ENCODE data around the gene GPR108. TPM values are rescaled to one million over a fixed set of nuclear protein-coding genes. Genes with fewer than 3 reads are reported as not detected.
"Not testable (repeated sequence)": the region's sequence is repeated elsewhere in the genome, so short reads cannot be mapped to it uniquely, and the experiment has no call there.

Gene GPR108
- 56.4 TPM for polyA plus RNA-seq
- long read RNA-seq, donor 1, transcript GPR108-201 (18 exons, 2,057 nt) = major isoform, 9 of 16 reads
- long read RNA-seq, donor 1, partial matches to known transcripts = 5 of 16 reads
- long read RNA-seq, donor 1, other reads (novel, unspliced or antisense) = 0 of 16 reads
- long read RNA-seq, donor 2, transcript GPR108-201 (18 exons, 2,057 nt) = major isoform, 11 of 28 reads
- long read RNA-seq, donor 2, partial matches to known transcripts = 15 of 28 reads
- long read RNA-seq, donor 2, other reads (novel, unspliced or antisense) = 0 of 28 reads
- long read RNA-seq, donor 3 = 0 reads
- long read RNA-seq, donor 4, partial matches to known transcripts = 0 of 1 reads
- long read RNA-seq, donor 4, other reads (novel, unspliced or antisense) = 0 of 1 reads
- long read RNA-seq, donor 5, transcript GPR108-201 (18 exons, 2,057 nt) = major isoform, 7 of 11 reads
- long read RNA-seq, donor 5, partial matches to known transcripts = 0 of 11 reads
- long read RNA-seq, donor 5, other reads (novel, unspliced or antisense) = 0 of 11 reads
- long read RNA-seq, donor 6, transcript GPR108-201 (18 exons, 2,057 nt) = major isoform, 9 of 22 reads
- long read RNA-seq, donor 6, partial matches to known transcripts = 13 of 22 reads
- long read RNA-seq, donor 6, other reads (novel, unspliced or antisense) = 0 of 22 reads
- long read RNA-seq, donor 7, partial matches to known transcripts = 0 of 4 reads
- long read RNA-seq, donor 7, other reads (novel, unspliced or antisense) = 0 of 4 reads
- long read RNA-seq, donor 8, transcript GPR108-201 (18 exons, 2,057 nt) = major isoform, 17 of 81 reads
- long read RNA-seq, donor 8, partial matches to known transcripts = 55 of 81 reads
- long read RNA-seq, donor 8, other reads (novel, unspliced or antisense) = 9 of 81 reads
- long read RNA-seq, donor 9, transcript GPR108-201 (18 exons, 2,057 nt) = major isoform, 11 of 13 reads
- long read RNA-seq, donor 9, partial matches to known transcripts = 0 of 13 reads
- long read RNA-seq, donor 9, other reads (novel, unspliced or antisense) = 0 of 13 reads
- long read RNA-seq, donor 10, transcript GPR108-201 (18 exons, 2,057 nt) = major isoform, 10 of 28 reads
- long read RNA-seq, donor 10, partial matches to known transcripts = 18 of 28 reads
- long read RNA-seq, donor 10, other reads (novel, unspliced or antisense) = 0 of 28 reads
- long read RNA-seq, donor 11, transcript GPR108-201 (18 exons, 2,057 nt) = major isoform, 7 of 17 reads
- long read RNA-seq, donor 11, partial matches to known transcripts = 8 of 17 reads
- long read RNA-seq, donor 11, other reads (novel, unspliced or antisense) = 0 of 17 reads

DNA sequence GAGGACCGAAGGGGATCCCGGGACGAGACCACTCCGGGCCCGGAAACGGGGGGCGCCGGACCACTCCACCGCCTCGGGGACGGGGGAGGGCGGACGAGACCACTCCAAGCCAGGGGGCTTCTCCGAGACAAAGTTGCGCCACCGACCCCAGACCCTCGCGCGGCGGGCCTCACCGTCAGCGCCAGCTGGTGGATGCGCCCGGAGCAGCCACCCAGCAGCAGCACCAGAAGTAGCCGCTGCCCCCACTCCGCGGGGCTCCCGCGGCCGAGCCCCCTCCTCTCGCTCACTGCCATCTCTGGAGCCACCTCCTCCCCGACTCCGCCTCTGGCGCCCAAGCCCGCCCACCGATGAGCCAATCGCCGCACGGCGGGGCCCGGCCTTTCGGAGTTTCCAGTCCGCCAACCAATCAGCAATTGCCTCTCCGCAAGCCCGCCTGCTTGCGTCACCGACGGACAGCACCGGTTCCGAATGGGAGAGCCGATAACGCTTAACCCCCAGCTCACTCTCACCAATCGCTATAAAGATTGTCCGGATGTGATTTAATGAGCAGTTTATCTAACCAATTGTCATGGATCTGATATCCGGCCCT, at the start of gene GPR108:
TSS of gene GPR108 (minus strand) at position 297 of the 589 bp plus-strand sequence. CDS start at position 293, 4 bp downstream.
- H3K27ac ChIP-seq (ENCODE audit: low read length) = peak within 1 kb of the TSS; percentile 90
- H3K27me3 ChIP-seq (ENCODE audit: control insufficient read depth, insufficient read depth, low read length) = no peaks in the 10 kb centered on the region
- peaks cover 16% of the 10 kb centered on the region for H3K36me3 ChIP-seq (ENCODE audit: control insufficient read depth, insufficient read depth, low read length)
- peak within 1 kb of the TSS; percentile 79 for H3K4me3 ChIP-seq (ENCODE audit: low read length)
- no peaks in the 10 kb centered on the region for H3K9me3 ChIP-seq (ENCODE audit: control insufficient read depth, low read depth, low read length)
- H3K4me1 ChIP-seq (ENCODE audit: control insufficient read depth, insufficient read depth, low read length) = peaks cover 26% of the 10 kb centered on the region
- peak; percentile 100 for DNase-seq
- no CpG with 5 or more reads among the region's 55 CpGs for WGBS (ENCODE audit: insufficient coverage, low lambda C conversion rate)

DNA sequence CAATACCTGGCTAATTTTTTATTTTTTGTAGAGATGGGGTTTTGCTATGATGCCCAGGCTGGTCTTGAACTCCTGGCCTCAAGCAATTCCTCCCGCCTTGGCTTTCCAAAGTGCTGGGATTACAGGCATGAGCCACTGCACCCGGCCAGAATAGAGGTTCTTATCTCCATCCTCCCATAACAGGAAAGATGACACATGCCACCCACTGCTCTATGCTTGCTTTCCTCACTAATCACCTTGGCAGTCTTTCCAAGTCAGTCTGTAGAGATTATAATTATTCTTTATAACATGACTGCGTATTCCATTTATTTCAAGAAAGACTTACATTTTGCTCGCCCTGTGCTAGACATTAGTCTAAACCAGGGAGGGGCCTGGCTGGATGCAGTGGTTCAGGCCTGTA, 41.8 kb upstream of the GPR108 start:
- no peaks in the 10 kb centered on the region for H3K4me1 ChIP-seq (ENCODE audit: control insufficient read depth, insufficient read depth, low read length)
- H3K27ac ChIP-seq (ENCODE audit: low read length) = no peak overlapping the region
- H3K36me3 ChIP-seq (ENCODE audit: control insufficient read depth, insufficient read depth, low read length) = no peaks in the 10 kb centered on the region
- no peaks in the 10 kb centered on the region for H3K9me3 ChIP-seq (ENCODE audit: control insufficient read depth, low read depth, low read length)
- no peak overlapping the region for H3K4me3 ChIP-seq (ENCODE audit: low read length)
- 100% methylated on average over 1 of the region's 4 CpGs for WGBS (ENCODE audit: insufficient coverage, low lambda C conversion rate)
- no peak for DNase-seq
- no peaks in the 10 kb centered on the region for H3K27me3 ChIP-seq (ENCODE audit: control insufficient read depth, insufficient read depth, low read length)

DNA sequence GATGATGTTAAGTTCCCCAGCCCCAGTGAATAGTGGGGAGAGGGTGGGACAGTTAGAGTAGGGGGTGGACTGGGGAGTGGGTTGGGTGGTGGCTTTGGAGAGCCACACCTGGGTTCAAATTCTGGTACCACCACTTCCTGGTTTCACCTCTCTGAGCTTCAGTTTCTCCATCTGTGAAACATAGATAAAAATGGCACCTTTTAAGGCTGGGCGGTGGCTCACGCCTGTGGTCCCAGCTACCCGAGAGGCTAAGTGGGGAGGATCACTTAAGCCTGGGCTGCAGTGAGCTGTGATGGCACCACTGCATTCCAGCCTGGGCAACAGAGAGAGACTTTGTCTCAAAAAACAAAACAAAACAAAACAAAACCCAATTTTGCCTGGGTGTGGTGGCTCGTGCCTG, 41.0 kb upstream of the GPR108 start:
- H3K4me3 ChIP-seq (ENCODE audit: low read length) = no peak overlapping the region
- H3K4me1 ChIP-seq (ENCODE audit: control insufficient read depth, insufficient read depth, low read length) = no peaks in the 10 kb centered on the region
- H3K27me3 ChIP-seq (ENCODE audit: control insufficient read depth, insufficient read depth, low read length) = no peaks in the 10 kb centered on the region
- no peaks in the 10 kb centered on the region for H3K9me3 ChIP-seq (ENCODE audit: control insufficient read depth, low read depth, low read length)
- H3K36me3 ChIP-seq (ENCODE audit: control insufficient read depth, insufficient read depth, low read length) = no peaks in the 10 kb centered on the region
- no peak overlapping the region for H3K27ac ChIP-seq (ENCODE audit: low read length)
- DNase-seq = no peak
- no CpG with 5 or more reads among the region's 4 CpGs for WGBS (ENCODE audit: insufficient coverage, low lambda C conversion rate)

DNA sequence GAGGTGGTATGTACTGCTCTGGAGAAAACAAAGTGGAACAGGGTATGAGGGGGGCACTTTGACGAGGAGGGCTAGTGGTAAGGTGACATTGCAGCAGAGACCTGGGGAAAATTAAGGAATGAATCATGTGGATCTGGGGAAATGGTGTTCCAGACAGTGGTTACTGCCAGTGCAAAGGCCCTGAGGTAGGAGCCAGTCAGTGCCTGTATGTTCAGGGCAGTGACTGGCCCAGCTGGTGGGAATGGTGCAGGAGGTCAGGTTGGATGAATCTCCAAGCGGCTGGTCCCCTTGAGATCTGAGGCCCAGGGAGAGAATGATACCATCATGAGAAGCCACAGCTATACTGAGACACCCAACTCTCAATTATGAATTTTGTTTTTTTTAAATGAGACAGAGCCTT, 40.1 kb upstream of the GPR108 start:
- H3K36me3 ChIP-seq (ENCODE audit: control insufficient read depth, insufficient read depth, low read length) = no peaks in the 10 kb centered on the region
- no CpG with 5 or more reads among the region's 2 CpGs for WGBS (ENCODE audit: insufficient coverage, low lambda C conversion rate)
- DNase-seq = no peak
- no peak overlapping the region for H3K4me3 ChIP-seq (ENCODE audit: low read length)
- H3K27ac ChIP-seq (ENCODE audit: low read length) = no peak overlapping the region
- H3K4me1 ChIP-seq (ENCODE audit: control insufficient read depth, insufficient read depth, low read length) = no peaks in the 10 kb centered on the region
- H3K9me3 ChIP-seq (ENCODE audit: control insufficient read depth, low read depth, low read length) = no peaks in the 10 kb centered on the region
- no peaks in the 10 kb centered on the region for H3K27me3 ChIP-seq (ENCODE audit: control insufficient read depth, insufficient read depth, low read length)

DNA sequence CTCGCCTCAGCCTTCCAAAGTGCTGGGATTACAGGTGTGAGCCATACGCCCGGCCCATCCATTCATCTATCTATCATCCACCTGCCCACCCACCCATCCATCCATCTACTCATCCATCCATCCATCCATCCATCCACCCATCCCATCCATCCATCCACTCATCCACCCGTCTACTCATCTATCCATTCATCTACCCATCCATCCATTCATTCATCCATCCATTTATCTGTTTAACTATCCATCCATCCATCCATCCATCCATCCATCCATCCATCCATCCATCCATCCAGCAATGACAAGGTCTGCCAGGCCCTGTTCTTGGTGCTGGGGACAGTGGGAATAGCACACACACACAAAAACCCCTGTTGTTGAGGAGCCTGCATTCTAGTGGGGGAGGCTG, 39.6 kb upstream of the GPR108 start:
- Histone ChIP-seq H3K4me3 (ENCODE audit: low read length) (no peak overlapping the region), H3K36me3 (ENCODE audit: control insufficient read depth, insufficient read depth, low read length) (no peaks in the 10 kb centered on the region), H3K9me3 (ENCODE audit: control insufficient read depth, low read depth, low read length) (no peaks in the 10 kb centered on the region), H3K27me3 (ENCODE audit: control insufficient read depth, insufficient read depth, low read length) (no peaks in the 10 kb centered on the region), H3K4me1 (ENCODE audit: control insufficient read depth, insufficient read depth, low read length) (no peaks in the 10 kb centered on the region), H3K27ac (ENCODE audit: low read length) (no peak overlapping the region)
- WGBS (ENCODE audit: insufficient coverage, low lambda C conversion rate) = 100% methylated on average over 1 of the region's 4 CpGs
- DNase-seq = no peak

DNA sequence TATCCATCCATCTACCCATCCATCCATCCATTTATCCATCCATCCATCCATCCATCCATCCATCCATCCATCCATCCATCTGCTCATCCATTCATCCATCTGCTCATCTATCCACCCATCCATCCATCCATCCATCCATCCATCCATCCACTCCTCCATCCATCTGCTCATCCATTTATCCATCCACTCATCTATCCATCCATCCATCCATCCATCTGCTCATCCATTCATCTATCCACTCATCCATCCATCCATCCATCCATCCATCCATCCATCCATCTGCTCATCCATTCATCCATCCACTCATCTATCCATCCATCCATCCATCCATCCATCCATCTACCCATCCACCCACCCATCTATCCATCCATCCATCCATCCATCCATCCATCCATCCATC, 38.7 kb upstream of the GPR108 start:
- H3K27ac ChIP-seq (ENCODE audit: low read length); H3K4me3 ChIP-seq (ENCODE audit: low read length); H3K27me3 ChIP-seq (ENCODE audit: control insufficient read depth, insufficient read depth, low read length); H3K9me3 ChIP-seq (ENCODE audit: control insufficient read depth, low read depth, low read length); H3K36me3 ChIP-seq (ENCODE audit: control insufficient read depth, insufficient read depth, low read length); DNase-seq; H3K4me1 ChIP-seq (ENCODE audit: control insufficient read depth, insufficient read depth, low read length): not testable (repeated sequence)

DNA sequence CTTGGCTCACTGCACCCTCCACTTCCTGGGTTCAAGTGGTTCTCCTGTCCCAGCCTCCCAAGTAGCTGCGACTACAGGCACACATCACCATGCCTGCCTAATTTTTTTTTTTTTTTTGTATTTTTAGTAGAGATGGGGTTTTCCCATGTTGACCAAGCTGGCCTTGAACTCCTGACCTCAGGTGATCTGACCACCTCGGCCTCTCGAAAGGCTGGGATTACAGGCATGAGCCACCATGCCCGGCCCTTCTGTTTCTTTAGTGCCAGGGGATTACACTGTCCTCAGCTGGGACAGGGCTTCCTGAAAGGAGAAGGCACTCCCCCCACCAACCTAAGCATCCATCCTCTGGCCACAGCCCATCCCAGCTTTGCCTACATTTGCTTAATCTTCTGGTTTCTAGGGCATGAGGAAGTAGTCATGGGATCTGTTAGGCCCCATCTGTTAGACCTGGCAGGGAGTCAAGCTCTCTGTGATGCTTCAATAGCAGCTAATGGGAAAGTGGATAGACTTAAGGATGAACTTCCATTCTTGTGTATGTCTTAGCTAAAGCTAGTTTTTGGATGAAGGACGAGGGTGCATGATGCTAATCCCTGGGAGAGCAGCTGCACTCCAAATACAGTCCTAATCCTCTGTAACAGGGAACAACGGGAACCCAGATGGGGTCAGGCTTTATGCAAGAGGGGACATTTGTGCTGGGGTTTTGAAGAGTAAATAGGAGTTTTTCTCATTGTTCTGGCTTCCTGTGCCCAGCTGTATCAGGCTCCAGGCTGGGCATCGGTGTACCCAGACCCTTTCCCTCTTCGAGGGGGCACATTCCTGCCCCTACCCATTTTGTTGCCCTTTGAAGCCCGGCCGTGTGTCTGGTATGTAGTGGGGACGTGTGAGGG, 37.7 kb upstream of the GPR108 start:
- Histone ChIP-seq H3K4me3 (ENCODE audit: low read length) (no peak overlapping the region), H3K27ac (ENCODE audit: low read length) (no peak overlapping the region), H3K36me3 (ENCODE audit: control insufficient read depth, insufficient read depth, low read length) (no peaks in the 10 kb centered on the region), H3K27me3 (ENCODE audit: control insufficient read depth, insufficient read depth, low read length) (no peaks in the 10 kb centered on the region), H3K9me3 (ENCODE audit: control insufficient read depth, low read depth, low read length) (no peaks in the 10 kb centered on the region), H3K4me1 (ENCODE audit: control insufficient read depth, insufficient read depth, low read length) (no peaks in the 10 kb centered on the region)
- WGBS (ENCODE audit: insufficient coverage, low lambda C conversion rate) = 80% methylated on average over 1 of the region's 11 CpGs
- DNase-seq = no peak

DNA sequence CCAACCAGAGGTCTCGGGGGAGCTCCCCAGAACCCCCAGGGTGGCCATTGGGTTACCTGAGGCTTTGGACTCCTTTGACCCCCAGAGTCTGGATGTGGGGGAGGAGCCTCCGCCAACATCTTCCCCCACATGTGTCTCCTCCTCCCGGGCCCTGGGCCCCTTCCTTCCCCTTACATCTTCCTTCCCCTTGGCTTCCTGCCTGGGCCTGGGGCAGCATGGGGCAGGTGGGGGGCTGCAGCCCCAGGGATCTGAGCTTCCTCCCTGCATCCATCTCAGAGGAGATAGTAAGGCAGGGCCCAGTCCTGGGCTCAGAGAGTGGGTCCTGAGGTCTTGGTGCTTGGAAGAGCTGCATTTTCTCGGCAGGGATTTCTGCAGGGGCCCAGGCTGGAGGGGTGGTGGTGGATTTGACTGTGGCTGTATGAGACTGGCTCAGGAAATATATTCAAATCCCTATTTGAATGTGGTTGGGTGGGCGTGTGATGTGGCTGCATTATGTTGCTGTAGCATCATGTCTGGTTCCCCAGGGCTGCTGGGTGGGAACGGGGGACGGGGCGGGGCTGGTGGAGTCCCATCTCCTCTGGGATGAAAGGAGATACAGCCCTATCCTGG, 36.0 kb upstream of the GPR108 start:
- peak overlapping the region; percentile 13 for H3K4me3 ChIP-seq (ENCODE audit: low read length)
- no peak overlapping the region for H3K27ac ChIP-seq (ENCODE audit: low read length)
- no peaks in the 10 kb centered on the region for H3K27me3 ChIP-seq (ENCODE audit: control insufficient read depth, insufficient read depth, low read length)
- no peaks in the 10 kb centered on the region for H3K9me3 ChIP-seq (ENCODE audit: control insufficient read depth, low read depth, low read length)
- no peak for DNase-seq
- H3K4me1 ChIP-seq (ENCODE audit: control insufficient read depth, insufficient read depth, low read length) = no peaks in the 10 kb centered on the region
- H3K36me3 ChIP-seq (ENCODE audit: control insufficient read depth, insufficient read depth, low read length) = no peaks in the 10 kb centered on the region
- WGBS (ENCODE audit: insufficient coverage, low lambda C conversion rate) = no CpG with 5 or more reads among the region's 8 CpGs

DNA sequence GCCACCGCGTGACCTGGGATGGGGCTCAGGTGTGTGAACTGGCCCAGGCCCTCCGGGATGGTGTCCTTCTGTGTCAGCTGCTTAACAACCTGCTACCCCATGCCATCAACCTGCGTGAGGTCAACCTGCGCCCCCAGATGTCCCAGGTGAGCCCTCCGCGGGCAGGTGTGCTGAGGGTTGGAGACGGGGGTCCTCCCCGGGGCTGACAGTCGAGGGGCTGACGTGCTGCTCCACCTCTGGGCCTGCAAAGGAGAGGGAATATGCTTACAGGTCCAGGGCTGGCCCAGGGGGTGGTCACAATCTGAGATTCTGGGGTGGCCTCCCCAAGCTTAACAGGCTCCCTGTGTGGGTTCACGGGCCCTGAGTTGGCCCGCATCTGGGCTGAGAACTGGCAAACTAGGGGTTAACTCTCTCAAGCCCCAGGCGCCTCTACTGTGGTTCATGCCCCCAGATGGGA, 35.5 kb upstream of the GPR108 start:
- H3K4me1 ChIP-seq (ENCODE audit: control insufficient read depth, insufficient read depth, low read length) = peaks cover 1% of the 10 kb centered on the region
- no peaks in the 10 kb centered on the region for H3K9me3 ChIP-seq (ENCODE audit: control insufficient read depth, low read depth, low read length)
- no CpG with 5 or more reads among the region's 14 CpGs for WGBS (ENCODE audit: insufficient coverage, low lambda C conversion rate)
- no peaks in the 10 kb centered on the region for H3K36me3 ChIP-seq (ENCODE audit: control insufficient read depth, insufficient read depth, low read length)
- peak overlapping the region; percentile 28 for H3K4me3 ChIP-seq (ENCODE audit: low read length)
- no peak overlapping the region for H3K27ac ChIP-seq (ENCODE audit: low read length)
- DNase-seq = no peak
- H3K27me3 ChIP-seq (ENCODE audit: control insufficient read depth, insufficient read depth, low read length) = no peaks in the 10 kb centered on the region

All from large intestine (tissue), 12 donors.